Breast epithelium (tissue), 3 donors: Measurements from ENCODE around the gene HABP2.

ENCODE experiments used
- POLR2A ChIP-seq: fragments of 450-650 bp; IDR thresholded peaks from one replicate; pipeline ENCODE4 v1.6.1; 2016; ENCODE audit warnings: antibody characterized with exemption, mild to moderate bottlenecking, moderate library complexity
- TF ChIP-seq, protein P1 (sequence below), 3 donors: fragments of 450-650 bp; IDR thresholded peaks; one replicate each; pipeline ENCODE4 v1.5.1; 2016 to 2017; ENCODE audit warnings: antibody characterized with exemption in 3 of 3, mild to moderate bottlenecking in 3 of 3, moderate library complexity in 3 of 3

GRCh38 chr10:113613977-113614690, 61.3 kb downstream of the HABP2 start:
- TF ChIP-seq, protein P1, sequence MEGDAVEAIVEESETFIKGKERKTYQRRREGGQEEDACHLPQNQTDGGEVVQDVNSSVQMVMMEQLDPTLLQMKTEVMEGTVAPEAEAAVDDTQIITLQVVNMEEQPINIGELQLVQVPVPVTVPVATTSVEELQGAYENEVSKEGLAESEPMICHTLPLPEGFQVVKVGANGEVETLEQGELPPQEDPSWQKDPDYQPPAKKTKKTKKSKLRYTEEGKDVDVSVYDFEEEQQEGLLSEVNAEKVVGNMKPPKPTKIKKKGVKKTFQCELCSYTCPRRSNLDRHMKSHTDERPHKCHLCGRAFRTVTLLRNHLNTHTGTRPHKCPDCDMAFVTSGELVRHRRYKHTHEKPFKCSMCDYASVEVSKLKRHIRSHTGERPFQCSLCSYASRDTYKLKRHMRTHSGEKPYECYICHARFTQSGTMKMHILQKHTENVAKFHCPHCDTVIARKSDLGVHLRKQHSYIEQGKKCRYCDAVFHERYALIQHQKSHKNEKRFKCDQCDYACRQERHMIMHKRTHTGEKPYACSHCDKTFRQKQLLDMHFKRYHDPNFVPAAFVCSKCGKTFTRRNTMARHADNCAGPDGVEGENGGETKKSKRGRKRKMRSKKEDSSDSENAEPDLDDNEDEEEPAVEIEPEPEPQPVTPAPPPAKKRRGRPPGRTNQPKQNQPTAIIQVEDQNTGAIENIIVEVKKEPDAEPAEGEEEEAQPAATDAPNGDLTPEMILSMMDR (IDR thresholded peaks at IDR 0.05), result no peak
- TF ChIP-seq POLR2A, result no peak
